Stimulated activated CD4-positive, alpha-beta T cell treated with anti-CD3 and anti-CD28 coated beads, Interleukin-12 subunit alpha, Interleukin-12 subunit beta, amount 100 ng/mL, for 48 hours (primary cell): ENCODE data around the gene MCTP1.
"Not testable (repeated sequence)": the region's sequence is repeated elsewhere in the genome, so short reads cannot be mapped to it uniquely, and the experiment has no call there.

ENCODE experiments used
- DNase-seq, 3 donors: peaks; one replicate each; pipeline ENCODE4 v3.0.0-alpha.2; 2020; ENCODE audit warnings: low read depth in 2 of 3, low spot score in 1 of 3

Gene MCTP1

DNA sequence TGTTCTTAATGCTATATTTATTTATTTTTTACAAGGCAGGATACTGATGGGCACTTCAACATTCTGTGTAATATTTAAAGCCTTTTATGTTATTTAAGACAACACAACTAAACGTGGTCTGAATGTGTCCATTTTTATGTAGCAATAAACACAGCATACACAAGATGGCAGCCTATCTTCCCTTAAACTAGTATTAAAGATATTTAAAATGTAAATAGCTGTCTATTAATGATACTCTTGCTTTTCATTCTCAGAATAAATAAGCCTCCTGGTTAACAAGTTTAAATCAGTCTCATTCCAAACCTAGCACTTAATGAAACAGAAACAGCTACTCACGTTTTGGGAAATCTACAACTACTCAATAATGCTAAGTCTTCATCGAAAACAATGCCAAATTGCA is 315.7 kb downstream of the MCTP1 start:
- no peak for DNase-seq

DNA sequence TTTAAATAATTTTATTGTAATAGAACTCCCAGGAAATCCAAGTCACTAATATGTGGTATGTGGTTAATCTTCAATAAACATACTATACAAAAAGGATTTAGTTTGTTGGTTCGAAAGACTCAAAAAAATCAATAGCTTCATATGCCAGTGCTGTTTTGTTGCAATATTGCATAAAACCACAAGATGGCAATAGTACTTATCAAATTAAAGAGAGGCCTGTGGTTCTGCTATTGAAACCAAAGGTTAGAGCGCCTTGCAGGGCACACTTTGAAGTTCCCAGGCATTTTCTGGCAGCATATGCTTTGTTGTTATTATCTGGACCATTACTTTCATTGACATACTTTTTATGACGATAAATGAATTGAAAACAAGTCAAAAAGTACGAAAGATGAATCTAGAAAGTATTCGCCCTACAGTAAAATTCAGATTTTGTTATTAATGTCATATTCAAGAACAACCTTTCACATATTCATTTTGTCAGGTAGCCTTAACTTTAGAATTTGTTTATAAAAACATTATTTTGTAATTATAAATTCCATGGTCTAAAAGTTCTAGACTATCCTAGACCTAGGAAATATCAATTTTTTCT is 316.3 kb downstream of the MCTP1 start:
- peak in 1 of 3 donors; percentile 47 for DNase-seq

DNA sequence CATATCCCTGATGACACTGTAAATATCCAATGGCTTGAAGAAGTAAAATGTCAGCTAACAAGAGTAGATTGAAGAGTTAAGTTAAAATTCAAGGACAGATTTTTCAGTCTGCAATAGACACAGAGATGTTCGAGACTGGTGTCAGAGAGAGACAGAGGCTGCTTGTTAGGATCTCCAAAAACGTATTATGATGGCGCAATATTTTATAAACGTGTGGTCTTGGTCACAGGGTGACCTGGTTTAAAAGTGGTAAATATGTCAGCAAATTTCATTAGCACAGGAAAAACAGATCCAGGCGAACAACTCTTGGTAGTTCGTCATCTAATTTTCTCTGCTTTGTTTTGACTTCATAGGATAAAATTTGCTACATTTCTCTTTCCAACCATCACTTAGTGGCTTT is 317.4 kb downstream of the MCTP1 start:
- no peak for DNase-seq

DNA sequence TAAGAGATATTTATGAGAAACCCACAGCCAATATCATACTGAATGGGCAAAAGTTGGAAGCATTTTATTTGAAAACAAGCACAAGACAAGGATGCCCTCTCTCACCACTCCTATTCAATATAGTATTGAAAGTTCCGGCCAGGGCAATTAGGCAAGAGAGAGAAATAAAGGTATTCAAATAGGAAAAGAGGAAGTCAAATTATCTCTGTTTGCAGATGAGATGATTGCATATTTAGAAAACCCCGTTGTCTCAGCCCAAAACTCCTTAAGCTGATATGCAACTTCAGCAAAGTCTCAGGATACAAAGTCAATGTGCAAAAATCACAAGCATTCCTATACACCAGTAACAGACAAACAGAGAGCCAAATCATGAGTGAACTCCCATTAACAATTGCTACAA is 325.6 kb downstream of the MCTP1 start:
- DNase-seq: not testable (repeated sequence)

DNA sequence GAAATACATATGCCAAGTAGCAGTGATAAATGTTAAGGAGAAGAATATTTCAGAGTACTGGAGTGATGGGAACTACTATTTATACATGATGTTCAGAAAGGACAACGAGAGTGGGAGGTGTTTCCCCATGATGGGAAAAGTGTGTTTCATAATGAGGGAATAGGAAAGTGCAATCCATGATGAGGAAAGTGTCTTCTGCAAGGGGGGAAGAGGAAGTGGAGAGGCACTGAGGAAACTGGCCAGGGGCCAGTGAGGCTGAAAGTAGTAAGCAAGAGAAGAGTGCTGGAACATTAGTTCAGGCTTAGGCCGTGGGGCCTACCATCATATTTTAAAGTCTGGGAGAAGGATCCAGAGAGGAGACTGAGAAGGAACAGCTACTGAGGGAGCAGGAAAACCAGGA is 339.2 kb downstream of the MCTP1 start:
- DNase-seq: no peak

DNA sequence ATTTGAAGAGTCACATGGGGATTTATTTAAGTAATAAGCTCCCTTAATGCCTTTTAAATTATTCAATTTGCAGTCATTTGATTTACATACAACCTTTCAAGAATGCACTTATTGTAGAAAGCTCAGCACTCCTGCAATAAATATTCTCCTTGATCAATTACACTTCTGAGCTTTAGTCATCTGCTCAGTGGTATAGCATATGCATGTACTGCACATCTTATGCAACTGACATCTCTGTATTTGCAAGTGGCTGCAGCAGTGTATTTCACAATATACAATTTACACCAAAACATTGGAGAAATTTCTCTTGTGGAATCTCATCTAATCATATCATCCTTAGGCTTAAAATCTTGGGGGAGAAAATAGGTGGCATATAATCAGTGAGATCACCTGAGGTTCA is 340.7 kb downstream of the MCTP1 start:
- DNase-seq: no peak

DNA sequence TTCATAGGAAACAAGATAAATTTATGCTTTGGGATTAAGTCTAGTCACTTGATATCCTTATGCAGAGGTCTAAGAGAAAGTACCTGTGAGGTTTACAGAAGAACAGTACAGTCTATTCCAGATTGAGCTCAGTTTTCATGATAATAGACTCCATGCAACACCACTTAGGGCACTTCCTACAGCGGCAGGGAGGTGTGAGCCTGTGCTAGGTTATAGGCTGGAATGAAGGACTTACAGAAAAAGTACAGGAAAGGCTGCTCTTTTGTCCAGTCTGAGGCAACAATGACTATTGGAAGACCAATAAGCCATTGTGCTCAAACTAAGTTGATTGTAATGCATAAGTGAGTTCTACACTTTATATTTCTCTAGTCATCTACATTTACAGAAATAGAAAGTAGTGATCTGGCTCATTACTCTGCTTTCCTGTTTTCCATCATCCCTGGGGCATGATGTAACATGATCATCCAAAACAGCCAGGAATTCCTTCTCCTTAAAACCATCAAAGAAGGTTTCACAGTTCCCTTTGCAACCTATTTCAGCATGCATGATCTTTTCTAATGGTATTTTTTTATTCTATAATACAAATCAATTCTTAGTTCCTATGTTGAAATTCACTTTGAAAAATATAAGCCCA is 343.7 kb downstream of the MCTP1 start:
- no peak for DNase-seq

DNA sequence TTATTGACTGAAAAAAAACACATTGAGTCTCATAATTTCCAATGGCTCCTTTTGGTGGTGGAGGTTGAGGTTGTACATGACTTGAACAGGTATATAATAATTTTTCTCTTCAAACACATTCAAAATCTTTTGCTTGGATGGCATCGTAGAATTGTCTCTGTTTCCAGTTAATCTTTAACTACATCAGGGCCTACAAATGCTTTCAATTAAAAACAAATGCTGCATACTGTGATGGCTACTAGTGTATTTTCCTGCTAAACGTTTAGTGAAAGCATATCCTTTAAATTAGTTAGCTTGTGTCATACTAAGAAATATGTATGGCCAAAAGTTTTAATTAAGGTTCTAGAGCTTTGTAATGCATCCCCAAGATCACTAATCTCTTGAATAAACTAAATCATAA is 352.6 kb downstream of the MCTP1 start:
- no peak for DNase-seq

DNA sequence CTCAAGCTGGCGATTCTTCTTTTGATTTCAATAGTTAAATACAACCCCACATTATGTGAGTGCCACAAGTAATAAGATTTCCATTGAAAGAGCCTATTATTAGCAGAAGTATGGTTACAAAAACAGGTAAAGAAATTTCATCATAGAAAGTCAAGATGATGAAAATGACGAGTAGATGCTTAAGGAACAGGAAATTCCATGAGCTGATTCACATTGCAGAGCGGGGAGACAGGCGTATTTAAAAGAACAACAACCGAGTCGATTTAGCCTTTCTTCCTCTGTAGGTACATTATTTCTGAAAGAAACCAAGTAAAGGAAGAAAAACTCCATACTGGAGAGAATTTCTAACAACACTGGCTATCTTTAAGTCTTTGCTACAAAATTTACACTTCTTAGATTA is 356.0 kb downstream of the MCTP1 start:
- no peak for DNase-seq

DNA sequence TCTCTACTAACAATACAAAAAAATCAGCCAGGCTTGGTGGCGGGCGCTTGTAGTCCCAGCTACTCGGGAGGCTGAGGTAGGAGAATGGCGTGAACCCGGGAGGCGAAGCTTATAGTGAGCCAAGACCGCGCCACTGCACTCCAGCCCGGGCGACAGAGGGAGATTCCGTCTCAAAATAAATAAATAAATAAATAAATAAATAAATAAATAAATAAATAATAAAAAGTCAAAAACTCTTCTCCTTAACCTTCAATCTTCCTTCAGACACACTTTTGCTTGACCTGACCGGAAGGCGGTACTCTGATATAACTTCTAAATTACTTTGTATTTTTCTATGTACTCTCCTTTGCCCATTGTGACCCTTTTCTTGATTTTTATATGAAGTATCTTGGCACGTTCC is 364.3 kb downstream of the MCTP1 start:
- DNase-seq: no peak

DNA sequence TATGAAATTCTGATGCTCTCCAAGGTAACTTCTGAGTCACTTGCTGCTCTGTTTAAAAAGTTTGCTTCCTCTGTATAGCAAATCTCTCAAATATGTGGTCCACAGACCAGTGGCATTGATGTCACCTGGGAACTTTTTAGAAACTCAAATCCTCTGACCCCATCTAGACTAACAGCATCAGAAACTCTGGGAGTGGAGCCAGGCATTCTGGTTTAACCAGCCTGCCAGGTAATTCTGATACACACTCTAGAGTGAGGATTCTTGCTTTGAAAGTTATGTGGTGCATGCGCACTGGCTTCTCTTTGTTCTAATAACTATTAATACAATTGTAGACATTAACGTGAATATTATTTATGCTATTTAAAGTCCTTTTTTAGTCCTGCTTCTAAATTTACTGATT is 368.3 kb downstream of the MCTP1 start:
- no peak for DNase-seq

DNA sequence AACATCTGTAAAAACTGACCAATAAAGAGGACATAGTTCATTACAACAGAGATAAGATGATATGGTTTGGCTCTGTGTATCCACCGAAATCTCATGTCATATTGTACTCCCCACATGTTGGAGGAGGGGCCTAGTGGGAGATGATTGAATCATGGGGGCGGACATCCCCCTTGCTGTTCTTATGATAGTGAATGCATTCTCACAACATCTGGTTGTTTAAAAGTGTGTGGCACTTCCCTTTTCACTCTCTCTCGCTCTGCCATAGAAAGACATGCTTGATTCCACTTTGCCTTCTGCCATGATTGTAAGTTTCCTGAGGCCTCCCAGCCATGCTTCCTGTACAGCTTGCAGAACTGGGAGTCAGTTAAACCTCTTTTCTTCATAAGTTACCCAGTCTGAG is 373.6 kb downstream of the MCTP1 start:
- DNase-seq: no peak

DNA sequence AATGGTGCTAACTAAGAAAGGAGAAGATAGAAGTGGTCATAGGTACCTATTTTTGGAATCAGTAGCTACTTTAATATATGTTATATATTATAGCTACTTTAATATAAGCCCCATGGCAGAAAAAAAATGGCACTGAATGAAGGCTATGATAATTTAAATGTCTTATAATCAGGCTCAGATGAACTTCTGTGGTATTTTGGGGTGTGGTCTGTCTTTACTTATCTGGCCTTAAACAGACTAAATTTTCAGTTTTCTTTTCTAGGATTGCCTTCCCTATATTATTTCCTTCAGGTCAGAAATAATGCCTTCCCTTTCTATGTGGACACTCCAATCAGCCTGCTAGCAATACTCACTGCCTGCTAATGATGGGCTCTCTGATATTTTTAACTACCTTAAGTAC is 374.2 kb downstream of the MCTP1 start:
- no peak for DNase-seq

DNA sequence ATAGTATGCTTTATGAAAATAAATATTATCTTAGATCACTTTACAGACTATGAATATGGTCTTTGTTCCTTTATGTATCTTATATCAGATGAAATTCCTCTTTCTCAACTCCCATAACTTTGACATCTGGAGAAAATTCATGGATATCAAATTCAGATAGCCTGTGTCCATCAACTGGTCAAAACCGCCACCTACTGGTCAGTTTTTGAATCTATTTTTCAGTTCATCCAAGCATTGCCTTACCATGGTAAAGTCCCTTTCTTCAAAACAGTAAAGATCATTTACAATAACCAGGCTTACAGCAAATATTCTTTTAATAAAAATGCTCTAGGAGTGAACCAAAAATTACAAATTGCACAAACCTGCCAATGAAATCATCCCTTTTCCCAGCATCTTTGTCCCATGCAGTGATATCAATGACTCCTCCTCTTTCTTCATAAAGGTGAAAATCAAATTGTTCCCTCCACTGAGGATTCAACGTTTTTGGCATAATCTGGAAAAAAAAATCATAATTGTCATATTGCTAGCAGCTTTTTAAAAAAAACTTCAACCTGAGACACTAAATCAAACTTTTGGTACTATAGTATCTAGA is 375.9 kb downstream of the MCTP1 start:
- DNase-seq: peak in 1 of 3 donors; percentile 27

DNA sequence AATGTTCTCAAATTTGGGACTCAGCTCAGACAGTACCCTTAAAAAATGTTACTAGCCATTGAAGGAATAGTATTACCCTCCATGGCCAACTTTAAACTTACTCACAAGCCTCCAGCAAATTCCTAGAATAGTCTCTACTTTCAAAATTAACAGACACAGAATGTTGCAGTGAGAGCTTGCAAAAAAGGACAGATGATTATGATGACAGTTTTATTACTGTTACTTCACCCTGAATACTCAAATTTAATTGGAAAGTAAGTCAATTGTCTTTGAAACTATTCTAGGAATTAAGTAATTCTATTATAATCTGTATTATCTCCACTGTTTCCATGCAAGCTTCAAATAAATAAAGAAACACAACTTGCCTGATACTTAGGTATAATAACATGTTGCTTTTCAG is 378.1 kb downstream of the MCTP1 start:
- DNase-seq: no peak

DNA sequence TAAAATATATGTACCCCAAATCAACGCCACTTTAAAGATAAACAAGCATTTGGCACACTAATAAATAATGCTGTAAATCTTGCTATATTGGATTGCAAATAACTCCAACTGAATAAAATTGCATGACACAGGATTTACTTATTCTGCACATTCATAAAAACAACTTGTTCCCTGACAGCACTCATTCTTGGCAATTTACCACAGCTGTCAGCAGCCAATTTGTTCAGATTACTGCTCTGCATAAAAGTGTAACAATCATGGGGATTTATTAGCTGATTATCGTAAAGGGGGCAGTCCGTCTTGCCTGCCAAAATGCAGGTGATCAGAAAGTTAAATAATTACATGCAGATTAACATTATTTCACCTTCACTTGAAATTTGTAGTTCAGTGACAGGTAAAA is 381.2 kb downstream of the MCTP1 start:
- no peak for DNase-seq

DNA sequence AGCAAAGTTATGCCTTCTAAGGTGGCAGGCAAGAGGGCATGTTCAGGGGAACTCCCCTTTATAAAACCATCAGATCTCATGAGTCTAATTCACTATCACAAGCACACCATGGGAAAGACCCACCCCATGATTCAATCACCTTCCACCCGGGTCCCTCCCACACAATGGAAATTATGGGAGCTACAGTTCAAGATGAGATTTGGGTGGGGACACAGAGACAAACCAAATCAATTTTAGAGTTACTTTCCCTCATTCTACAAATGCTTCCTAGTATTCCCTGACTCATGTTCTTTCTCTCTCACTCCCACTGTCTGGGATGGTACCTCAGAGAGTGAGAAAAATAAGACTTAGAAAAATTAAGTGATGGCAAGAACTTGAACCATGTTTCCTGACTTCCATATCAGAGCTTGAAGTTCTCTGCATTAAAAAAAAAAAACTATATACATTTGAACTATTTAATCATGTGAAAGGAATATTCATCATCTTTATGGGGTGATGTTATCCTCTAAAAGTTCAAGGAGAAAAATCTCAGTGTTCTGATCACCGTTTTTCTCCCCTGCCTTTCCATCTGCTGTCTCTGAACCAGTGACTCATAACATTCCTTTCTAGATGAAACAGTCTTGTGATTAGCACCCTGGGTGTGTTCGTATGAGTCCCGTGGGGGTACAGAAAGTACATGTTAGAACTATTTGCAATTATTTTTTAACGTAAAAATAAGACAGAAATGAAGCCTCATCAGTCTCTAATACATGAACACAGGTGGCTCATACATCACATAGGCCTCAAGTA is 383.5 kb downstream of the MCTP1 start:
- DNase-seq: no peak

DNA sequence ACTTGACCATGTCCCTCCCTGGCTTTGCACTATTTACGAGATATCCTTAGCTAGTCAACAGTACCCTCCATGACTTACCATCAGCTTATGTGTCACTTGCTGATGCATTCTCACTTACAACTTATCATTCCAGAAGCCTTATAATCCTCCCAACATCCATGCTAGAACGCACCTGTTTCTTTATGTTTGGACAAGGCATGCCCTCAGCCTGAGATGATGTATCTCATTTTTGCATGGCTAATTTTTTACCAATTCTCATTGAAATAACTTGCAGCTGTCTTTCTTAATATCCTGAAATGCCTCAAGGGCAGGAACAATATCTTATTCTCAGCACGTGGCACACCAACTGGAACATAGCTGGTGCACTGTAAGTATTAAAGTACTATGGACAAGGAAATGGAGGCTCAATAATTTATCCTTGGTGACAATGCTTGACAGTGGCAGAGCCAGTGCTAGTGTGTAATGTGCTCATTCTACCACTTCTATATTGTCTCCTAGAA is 384.8 kb downstream of the MCTP1 start:
- no peak for DNase-seq

DNA sequence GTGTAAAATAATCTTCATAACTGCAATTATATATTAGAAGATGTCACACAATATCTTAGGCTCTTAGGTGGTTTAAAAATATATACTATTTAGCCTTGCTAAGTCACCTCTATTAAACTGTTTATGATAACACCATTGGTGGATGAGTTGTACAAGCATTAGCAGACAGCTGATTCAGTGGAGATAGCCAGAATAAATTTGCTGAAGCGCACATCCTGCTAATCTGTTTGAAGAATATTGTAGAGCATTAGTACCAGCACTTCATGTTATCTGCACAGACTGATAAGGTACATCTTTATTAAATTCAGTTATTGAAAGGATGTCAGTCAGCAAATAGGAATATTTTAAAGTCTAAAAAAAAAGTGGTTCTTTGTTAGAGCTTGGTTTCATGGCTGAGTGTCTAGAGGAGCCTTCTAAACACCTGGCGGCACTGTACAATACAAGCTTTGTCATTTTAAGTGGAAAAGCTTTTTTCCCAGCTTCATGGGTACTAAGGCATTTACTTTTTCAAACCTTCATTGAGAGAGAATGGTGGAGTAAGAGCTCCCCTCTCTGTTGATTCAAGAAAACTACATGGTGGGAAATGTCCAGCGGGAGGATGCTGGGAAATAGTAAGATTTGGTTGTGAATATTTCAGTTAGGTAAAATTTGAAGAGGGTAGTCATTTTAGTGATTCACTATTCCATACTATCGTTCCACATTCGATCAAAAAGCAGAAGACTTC is 391.3 kb downstream of the MCTP1 start:
- no peak for DNase-seq

DNA sequence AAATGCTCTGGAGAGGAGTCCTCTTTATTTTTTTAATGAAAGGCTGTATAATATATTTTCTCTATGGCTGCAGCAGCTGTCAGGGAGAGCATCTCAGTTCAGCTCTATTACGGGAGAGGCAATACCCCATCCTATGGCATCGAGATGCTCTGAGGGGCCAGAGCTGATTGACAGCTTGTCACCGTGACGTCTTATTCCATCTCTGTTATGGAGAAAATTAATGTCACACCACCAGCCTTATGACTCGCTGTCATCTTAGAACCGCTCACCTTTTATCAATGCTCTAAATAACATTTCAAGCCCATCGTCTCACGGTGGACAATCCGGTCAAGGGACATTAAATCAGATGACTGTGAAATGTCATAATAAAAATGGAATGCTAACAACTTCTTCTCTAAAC is 392.9 kb downstream of the MCTP1 start:
- no peak for DNase-seq

DNA sequence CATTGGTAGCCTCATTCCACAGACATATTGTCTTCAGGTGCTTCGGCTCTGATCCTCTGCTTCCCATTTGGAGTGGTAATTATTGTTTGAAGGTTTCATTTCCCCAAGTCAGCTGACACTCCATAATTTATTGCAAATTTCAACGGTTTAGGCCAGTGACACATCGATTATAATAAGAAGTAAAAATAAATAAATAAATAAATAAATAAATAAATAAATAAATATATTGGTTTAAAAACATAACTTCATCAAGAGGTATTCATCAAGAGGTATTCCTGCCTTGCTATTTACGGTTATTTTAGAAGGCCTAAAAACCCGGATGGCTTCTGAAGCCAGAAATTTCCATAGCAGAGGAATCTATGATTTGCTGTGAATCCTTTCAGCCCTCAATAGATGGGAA is 393.3 kb downstream of the MCTP1 start:
- no peak for DNase-seq
